Stimulated activated CD8-positive, alpha-beta memory T cell treated with anti-CD3 and anti-CD28 coated beads, Interleukin-7, amount 100 ng/mL, for 48 hours (primary cell): Measurements from ENCODE around the gene MAPK4.

ENCODE experiments used
- DNase-seq, 2 donors: peaks; one replicate each; pipeline ENCODE4 v3.0.0-alpha.2; 2020; ENCODE audit warnings: low read depth in 1 of 2; ENCODE audit errors: extremely low read depth in 1 of 2

Gene MAPK4

DNA sequence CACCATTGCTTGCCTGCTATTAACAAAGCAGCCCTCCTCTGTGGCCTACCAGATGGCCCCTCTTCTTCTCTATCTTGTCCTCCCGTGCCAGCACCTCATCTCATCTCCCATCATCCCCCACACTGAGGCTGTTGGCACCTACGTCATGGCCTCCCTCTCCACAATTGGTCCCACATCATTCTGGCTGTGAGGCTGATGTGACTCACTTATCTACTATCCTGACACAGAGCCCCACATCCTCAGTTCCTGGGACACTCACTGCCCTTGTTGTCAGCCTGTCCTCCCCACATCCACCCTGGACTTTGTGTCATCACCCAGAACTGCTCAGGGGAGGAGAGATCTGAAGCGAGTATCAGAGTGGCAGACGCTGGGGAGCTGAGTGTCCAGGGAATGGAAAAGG lies 157.0 kb downstream of the MAPK4 start:
- no peak for DNase-seq

DNA sequence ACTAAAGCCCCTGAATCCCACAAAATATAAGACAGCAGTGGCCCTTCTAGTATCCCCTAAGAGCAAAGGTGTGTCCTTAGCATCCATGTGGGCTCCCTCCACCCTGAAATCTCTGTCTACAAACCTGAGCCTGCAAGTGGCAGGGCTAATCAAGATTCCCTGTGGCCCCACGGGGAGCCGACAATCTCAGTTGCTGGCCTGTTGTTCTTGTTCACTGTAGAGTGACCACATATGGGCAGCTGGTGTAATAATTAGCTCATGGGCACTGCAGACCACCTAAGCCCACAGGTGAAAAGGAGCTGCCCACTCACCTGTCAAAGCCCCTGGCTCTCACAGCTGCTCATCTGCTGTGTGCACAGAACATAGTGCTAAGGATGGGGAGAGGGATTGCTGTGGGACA lies 157.7 kb downstream of the MAPK4 start:
- DNase-seq, result no peak

DNA sequence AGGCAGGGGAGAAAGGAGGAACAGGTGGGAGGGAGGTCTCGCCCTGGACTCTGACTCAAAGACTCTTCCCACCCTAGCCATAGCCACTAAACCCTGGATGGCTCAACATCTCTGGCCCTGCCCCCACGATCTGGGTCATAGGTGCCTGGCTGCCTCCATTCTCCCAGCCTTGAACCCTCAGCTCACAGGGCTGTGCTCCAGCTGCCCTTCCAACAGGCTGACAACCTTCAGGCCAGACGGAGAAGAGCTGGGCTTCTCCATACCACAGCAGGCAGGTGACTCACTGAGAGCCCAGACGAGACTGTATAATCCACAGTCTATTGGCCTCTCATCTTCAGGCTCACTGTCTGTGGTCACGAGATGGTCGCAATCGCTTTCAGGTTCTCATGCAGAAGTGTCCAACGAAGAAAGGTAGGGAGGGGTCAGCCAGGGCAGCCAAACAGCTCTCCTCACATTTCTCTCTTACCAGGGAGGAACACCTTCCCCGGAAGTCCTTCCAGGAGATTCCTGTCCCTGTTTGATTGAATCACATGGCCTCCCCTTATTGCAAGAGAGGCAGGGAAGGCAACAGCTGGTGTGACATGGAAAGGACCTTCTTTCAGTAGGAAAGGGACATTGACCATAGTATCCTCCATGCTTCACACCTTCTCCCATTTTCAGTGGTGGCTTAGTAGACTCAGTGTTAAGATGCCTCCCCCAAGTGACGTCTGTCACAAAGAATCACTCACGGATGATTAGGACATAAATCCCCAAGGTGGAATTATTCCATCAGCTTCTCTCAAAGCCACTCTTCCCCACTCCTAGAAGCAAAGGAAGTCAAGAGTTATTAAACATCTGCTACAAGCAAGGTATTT lies 159.8 kb downstream of the MAPK4 start:
- no peak for DNase-seq

- DNase-seq, result no peak
Observed at GRCh38 chr18:50720325-50720674, 160.4 kb downstream of the MAPK4 start.

- DNase-seq, result no peak
Observed at GRCh38 chr18:50721006-50721405, 161.1 kb downstream of the MAPK4 start.

GRCh38 chr18:50721451-50722120 lies 161.7 kb downstream of the MAPK4 start:
- DNase-seq, result no peak

DNA sequence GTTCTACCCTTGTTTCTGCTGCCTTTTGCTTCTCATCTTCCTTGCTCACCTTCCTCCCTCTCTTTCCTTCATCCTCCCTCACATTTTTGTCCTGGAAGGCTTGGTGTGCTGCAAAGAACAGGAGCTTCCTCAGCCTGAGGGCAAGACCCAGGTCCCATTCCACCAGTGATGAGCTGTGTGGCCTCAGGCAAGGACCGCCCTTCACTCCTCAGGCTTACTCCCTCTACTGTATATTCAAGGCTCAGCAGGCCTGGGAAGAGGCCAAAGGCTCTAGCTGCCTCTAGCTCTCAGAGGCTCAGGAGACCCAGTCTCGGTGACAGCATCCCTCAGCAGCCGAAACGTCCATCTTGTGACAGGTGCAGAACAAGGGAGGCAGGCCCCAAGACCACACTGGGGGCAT lies 162.4 kb downstream of the MAPK4 start:
- DNase-seq, result no peak

DNA sequence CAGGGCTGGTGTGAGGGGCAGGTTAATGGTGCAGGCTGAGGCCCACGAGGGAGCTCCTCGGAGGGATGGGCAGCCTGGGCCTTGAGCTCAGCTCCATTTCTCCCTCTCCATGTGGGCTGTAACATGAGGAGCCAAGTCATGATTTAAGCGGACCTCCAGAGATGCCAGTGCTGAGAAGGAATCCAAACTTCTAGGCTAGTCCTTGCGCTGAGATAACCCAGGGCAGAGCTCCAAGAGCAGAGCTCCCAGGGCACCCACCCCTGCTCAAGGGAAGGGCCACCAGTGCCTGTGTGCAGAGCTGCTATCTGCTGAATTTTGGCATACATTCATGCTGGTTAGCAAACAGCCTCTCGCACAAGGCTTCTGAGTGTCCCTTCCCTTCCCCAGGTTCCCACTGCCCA lies 164.9 kb downstream of the MAPK4 start:
- DNase-seq, result no peak

DNA sequence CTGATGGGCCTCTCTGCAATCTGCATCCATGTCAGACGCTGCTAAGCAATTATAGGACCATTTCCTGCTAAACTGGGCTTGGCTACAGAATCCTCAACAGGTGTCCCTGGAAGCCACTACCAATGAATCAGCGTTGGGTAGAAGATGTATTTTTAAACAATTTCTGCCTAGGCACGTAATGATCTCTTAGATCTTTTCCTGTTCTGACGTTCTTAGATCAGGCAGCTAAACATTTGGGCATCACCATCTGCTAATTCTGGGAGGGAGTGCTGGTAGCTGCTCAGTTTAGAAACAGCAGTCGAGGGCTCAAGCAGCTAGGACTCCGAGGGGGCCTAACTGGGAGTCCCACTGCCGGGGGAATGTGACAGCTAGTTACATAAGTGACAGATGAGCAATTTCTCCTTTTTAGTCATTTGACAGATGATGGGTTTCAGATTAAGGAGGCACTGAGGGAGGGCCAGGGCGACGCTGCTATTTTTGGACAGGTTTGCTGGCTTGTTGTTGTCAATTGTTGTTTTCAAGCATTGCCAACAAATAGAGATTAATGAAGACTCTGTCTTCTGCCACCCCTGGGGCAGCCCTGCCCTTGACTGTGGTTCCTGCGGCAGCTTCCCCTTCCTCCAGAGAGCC lies 167.2 kb downstream of the MAPK4 start:
- DNase-seq, result no peak

DNA sequence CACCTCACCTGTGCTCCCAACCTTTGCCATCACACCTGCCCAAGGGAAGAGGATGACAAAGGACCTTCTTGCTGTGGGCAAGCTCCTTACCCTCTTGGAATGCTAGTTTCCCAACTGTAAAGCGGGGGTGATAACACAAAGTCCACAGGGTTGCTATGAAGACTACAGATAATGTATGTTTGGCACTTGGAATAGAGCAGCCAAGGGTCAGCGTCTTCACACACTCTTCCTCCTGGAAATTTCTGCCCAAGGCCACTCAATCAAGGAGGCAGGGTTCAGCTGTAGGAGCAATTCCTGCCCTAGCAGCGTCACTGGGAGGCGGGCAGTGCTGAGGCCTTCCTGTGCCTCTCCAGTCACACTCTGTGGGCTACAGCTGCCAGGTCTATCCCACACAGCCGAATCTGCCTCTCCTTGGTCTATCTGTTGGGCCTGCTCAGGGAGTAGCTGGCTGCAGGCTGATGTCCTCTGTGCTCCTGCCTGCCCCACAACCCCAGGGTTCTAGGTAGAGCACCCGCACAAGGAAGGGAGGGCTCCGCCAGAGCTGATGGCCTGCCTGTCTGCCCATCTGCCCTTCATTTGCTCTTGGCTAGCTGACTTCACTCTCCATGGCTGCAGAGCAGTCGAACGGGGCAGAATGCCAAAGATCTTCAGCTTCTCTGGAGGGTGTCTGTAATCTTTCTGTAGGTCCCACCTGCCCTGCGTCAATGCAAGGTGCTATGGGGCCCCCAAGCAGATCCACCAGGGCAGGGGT lies 168.0 kb downstream of the MAPK4 start:
- no peak for DNase-seq

GRCh38 chr18:50729376-50729775 lies 169.5 kb downstream of the MAPK4 start:
- DNase-seq, result no peak

GRCh38 chr18:50729986-50730385 lies 170.1 kb downstream of the MAPK4 start:
- no peak for DNase-seq

DNA sequence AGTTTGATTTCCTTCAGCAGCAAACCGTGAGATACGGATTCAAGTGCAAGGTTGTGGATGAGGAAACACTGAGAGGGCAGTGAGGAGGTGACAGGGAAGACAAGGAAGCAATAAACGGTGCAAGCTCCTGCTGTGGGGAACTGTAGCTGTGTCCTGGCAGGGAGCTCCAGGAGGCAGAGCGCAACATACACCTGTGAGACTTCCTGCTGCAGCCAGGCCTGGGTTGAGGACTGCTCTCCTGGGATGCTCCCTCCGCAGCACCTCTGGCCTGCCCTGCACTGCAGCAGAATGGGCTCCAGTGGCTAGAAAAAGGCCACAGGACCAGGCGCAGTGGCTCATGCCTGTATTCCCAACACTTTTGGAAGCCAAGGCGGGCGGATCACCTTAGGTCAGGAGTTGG lies 174.5 kb downstream of the MAPK4 start:
- DNase-seq, result no peak

DNA sequence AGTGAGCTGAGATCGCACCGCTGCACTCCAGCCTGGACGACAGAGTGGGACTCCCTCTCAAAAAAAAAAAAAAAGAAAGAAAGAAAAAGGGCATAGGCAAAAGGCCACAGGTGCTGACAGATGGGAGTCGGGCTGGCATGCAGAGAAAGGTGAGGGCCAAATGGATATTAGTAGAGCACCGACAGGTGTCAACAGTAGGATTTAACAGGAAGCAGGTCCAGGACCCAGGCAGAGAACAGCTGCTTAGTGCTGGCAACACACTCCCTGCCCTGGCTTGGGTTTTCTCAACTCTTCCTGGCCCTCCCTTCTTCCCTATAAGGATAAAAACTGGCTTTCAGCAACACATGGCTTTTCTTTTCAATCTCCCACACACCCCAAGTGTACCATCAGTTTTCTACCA lies 175.0 kb downstream of the MAPK4 start:
- no peak for DNase-seq

- DNase-seq, result no peak
Observed at GRCh38 chr18:50737127-50737526, 177.2 kb downstream of the MAPK4 start.

DNA sequence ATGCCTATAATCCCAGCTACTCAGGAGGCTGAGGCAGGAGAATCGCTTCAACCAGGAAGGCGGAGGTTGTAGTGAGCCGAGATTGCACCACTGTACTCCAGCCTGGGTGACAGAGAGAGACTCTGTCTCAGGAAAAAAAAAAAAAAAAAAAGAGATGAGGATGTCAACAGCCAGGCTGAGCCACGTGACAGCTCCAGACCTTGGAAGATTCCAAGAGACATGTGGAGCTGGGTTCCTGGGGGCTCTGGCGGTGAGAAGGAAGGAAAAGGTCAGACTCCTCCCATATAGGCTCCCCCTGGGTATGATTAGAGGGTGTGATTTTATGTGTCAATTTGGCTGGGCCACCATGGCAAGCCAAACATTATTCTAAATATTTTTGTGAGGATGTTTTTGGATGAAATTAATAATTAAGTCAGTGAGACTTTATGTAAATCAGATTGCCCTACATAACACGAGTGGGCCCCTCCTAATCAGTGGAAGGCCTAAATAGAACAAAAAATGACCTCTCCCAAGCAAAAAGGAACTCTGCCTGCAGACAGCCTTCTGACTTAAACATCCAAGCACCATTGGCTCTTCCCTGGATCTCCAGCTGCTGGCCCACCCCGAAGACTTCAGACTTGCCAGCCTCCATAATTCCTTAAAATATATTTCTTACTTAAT lies 178.3 kb downstream of the MAPK4 start:
- DNase-seq, result no peak

- no peak for DNase-seq
Observed at GRCh38 chr18:50742952-50743351, 183.1 kb downstream of the MAPK4 start.

DNA sequence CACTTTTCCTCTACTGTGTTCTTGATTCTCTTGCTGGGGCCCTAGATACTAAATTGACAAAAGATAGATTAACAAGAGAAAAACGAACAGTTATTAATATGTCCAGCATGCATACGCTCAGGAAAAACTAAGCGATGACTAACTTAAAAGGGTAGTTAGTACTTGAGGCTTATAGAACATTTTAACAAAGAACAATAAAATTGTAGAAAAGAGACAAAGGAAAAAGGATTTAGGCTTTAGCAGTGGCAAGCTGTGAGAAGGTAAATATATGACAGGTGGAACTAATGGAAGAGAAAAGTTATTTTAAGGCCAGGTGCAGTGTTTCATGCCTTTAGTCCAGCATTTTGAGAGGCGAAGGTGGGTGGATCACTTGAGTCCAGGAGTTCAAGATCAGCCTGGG lies 184.4 kb downstream of the MAPK4 start:
- DNase-seq, result no peak

DNA sequence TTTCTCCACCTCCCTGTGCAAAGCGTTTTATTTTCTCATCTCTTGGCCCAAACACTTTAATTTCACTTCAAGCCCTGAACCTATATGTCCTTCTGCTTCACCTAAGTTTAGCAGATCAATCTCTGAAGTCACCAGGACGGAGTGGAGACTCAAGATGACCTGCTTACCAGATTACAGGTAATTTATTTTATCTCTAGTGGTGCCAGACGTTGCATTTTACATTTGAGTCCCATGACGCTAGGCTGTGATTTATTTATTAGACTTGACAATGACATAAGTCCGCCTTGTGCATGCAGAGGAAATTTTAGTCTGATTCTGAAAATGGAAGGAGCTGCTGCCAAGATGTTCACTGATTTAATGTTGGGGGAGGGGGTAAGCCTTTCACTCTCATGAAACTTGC lies 186.1 kb downstream of the MAPK4 start:
- no peak for DNase-seq

DNA sequence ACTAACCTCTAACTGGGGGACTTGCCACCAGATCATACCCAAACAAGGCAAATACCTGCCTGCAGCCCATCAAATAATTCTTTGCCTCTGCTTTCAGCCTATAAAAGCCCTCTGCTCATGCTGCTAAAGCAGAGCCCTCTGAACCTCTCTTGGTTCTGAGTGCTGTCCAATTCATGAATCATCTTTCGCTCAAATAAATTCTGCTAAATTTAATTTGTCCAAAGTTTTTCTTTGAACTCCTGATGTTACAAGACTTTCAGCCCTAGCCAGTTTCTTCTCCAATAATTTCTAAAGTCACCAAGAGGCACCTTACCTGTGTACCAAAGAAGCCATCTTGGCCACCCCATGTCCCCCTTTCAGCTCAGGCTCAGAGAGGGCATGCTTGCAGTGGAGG lies 188.0 kb downstream of the MAPK4 start:
- no peak for DNase-seq
